GM21529 (cell line): Measurements from ENCODE around the gene RAB42.
"Not testable (repeated sequence)": the region's sequence is repeated elsewhere in the genome, so short reads cannot be mapped to it uniquely, and the experiment has no call there.

Experiments used
- ATAC-seq: cut with Tn5 transposase; IDR thresholded peaks from one replicate; pipeline ENCODE4 v1.9.1; 2021; ENCODE audit not compliant: unreplicated experiment

The RAB42 gene

GRCh38 chr1:28591708-28592320 is at the start of gene RAB42:
Gene RAB42, plus strand, starts transcription at chr1:28592265. Its CDS starts 247 bp downstream, at chr1:28592512.
- no peak for ATAC-seq

- ATAC-seq = no peak
Measured at GRCh38 chr1:28545246-28545628, 46.8 kb upstream of the RAB42 start.

DNA sequence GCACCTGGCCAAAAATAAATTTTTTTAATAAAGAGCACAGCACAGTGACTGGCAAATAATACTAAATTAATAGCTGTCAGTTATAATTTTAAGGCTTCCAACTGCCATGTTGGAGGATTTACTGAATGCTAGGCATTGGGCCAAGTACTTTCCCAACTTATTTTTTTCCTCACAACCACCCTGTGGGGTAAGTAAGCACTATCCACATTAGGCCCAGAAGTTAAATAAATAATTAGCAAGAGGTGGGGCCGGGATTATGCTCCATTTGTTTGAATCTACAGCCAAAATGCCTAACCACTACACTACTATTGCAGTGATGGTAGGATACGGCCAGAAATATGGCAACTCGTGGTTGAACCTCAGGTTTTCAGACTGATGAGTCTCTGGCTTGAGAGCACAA is 43.7 kb upstream of the RAB42 start:
- ATAC-seq = no peak

DNA sequence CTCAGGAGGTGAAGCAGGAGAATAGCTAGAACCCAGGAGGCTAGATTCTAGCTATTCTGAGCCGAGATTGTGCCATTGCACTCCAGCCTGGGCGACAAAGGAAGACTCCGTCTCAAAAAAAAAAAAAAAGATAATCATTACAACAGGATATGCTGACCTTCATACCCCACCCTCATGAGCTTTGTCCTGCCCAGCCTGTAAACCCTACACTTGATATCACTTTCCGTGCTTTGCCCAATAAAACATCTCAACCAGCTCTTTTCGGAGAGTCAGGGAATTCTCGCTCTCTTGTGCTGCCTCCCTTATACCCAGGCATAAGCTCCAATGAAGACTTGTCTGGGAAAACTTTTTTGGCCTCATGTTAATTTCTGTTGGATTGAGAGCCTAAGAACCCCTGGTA is 40.7 kb upstream of the RAB42 start:
- no peak for ATAC-seq

DNA sequence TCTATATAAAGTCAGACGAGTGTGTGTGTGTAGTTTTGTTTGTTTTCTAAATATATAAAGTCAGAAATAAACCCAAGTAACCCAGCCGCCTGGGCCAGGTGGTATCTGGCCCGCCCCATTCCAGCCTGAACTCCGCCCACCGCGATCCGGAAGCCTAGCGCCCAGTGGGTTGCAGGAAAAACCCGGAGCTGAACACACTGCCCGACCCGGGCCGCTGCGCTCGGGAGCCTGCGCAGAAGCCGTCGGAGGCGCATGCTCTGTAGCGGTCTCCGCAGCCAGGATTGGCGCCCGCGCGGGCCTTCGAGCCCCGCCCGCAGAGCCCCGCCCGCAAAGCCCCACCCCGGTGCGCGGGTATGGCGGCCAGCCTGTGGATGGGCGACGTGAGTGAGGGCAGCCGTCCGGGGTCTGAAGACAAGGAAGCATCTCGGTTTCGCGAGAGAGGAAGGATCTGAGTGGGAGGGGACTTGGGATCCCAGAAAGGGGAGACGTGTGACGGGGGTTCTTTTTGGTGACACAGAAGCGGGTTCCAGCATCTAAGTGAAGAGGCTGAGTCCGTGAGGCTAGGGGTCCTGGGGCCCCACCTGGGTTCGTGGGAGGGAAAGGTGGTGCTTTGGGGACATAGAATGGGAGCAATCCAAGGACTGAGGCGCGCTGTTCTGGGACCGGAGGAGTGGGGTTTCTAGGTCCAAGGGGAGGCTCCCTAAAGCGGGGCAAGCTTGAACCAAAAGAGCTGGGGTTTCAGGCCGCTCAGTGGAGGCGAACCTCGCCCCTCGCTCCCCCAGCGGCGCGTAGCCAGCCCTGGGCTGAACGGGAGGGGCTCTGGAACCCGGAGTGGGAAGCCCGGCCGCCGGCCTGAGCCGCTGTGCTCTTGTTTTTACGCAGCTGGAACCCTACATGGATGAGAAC is 39.1 kb upstream of the RAB42 start, which contains the start of gene TRNAU1AP:
TSS of gene TRNAU1AP (plus strand) at position 328 of the 906 bp plus-strand sequence. CDS start at position 354, 26 bp downstream.
- ATAC-seq = peak; percentile 78

- ATAC-seq = no peak
Measured at GRCh38 chr1:28560886-28561285, 31.2 kb upstream of the RAB42 start.

DNA sequence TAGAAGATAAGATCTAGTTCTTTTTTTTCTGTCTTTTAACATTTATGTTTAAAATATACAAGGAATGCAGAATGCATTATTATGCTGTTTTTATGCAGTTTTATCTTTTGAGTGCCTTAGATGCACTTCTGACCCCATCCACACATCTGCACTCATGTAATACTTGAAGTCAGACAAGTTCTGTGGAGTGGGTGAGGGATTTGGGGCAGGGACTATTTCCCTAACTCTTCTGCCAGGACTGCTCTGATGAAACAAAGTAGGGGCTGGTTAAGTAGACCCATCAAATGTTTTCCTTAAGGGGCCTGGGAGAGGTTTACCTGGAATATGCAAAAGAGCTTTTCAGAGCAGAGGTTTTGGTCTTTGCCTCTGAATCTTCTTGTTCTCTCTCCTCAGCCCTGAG is 27.8 kb upstream of the RAB42 start:
- ATAC-seq = no peak

DNA sequence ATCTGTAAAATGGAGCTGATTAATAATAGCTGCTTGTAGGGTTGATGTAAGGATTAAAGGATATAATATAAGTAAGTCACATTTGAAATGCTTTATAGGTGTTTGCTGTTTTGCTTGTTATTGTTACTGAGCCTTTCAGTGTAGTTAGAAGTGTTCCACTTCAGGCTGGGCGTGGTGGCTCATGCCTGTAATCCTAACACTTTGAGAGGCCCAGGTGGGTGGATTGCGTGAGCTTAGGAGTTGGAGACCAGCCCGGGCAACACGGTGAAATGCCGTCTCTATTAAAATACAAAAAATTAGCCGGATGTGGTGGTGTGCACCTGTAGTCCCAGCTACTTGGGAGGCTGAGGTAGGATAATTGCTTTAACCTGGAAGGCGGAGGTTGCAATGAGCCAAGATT is 27.0 kb upstream of the RAB42 start:
- no peak for ATAC-seq

DNA sequence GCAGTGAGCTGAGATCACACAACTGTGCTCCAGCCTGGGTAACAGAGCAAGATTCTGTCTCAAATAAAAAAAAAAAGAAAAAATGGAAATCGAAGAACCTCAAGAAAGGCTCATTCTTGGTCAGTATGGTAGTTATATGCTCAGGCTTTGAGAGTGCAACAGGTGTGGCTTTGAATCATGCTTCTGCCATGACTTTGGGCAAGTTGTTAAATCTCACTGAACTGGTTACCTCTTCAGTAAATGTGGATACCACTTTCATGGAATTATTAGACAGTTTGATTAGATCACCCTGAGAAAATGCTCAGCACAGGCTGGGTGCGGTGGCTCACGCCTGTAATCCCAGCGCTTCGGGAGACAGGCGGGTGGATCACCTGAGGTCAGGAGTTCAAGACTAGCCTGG is 26.3 kb upstream of the RAB42 start:
- no peak for ATAC-seq

- no peak for ATAC-seq
Measured at GRCh38 chr1:28566931-28567330, 25.1 kb upstream of the RAB42 start.

GRCh38 chr1:28571911-28572310 is 20.2 kb upstream of the RAB42 start:
- no peak for ATAC-seq

- not testable (repeated sequence) for ATAC-seq
Measured at GRCh38 chr1:28572891-28573290, 19.2 kb upstream of the RAB42 start.

- no peak for ATAC-seq
Measured at GRCh38 chr1:28573564-28573963, 18.5 kb upstream of the RAB42 start.

- ATAC-seq = no peak
Measured at GRCh38 chr1:28577052-28577678, 14.9 kb upstream of the RAB42 start.

DNA sequence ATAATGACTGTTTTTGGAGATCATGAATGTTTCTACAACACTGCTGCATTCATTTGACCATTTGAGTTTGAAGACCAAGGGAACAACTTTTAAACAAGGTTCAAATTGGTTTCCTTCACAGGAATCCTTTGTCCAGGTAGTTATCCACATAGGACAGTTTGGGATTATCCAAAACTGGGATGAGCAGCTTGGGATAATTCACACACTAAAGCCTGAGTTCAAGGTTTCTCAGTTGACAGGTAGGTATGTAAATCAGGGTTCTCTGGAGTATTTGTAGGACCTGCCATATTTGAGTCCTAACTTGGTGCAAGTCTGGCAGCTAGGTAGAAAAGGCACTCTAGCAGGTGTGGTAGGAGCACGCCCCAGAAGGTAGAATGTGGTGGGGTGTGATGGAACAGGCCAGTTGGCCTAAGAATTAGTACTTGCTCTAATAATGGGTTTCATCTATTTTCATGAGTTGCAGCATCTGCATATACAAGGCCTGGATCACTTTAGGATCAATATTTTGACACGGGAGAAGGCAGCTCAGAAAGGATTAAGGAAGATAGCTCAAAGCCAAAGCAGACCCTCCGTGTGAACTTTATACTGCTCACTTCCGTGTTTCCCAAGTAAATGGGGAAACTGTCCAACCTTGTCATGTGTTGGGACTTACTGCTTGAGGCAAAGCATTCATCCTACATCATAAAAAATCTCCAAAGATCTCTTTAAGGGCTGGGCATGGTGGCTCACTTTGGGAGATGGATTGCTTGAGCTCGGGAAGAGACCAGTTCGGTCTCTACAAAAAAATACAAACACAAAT is 14.1 kb upstream of the RAB42 start:
- ATAC-seq = no peak

- ATAC-seq = no peak
Measured at GRCh38 chr1:28578696-28579218, 13.3 kb upstream of the RAB42 start.

- no peak for ATAC-seq
Measured at GRCh38 chr1:28579401-28579800, 12.7 kb upstream of the RAB42 start.

DNA sequence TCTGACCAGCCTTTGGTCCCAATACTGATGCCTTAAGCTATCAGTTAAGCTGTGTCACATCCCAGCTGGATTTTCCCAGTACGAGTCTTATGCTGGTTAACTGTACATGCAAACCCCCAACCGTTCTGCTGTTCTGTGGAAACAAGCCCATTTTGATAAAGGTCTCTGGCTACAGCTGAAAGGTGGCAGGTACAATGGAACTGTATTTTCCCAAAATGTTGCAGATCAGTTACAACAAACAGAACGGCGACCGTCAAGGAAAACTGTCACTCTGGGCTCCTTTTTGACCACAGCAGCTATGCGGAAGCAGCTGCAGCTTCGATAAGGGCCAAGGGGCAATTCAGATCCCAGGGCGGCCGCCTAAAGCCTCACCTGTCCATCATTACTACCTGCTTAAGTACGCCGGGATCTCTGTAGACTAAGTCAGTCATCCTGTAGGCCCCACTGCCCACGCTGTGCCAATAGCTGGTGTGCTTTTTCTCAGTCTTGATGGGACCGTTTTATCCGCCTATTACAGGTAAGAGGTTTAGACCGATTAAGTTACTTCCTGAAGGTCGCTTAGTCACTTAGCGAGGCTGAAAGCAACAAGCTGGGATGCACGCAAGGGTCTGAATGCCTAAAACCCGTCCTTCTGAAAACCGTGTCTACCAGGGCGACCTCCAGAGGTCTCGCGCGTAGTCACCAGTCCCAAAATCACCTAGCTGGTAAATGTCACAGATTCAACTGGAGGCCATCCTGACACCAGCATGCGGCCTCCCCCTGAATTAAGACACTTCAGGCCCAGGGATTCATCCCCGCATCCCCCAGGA is 11.1 kb upstream of the RAB42 start:
- ATAC-seq = peak; percentile 25

DNA sequence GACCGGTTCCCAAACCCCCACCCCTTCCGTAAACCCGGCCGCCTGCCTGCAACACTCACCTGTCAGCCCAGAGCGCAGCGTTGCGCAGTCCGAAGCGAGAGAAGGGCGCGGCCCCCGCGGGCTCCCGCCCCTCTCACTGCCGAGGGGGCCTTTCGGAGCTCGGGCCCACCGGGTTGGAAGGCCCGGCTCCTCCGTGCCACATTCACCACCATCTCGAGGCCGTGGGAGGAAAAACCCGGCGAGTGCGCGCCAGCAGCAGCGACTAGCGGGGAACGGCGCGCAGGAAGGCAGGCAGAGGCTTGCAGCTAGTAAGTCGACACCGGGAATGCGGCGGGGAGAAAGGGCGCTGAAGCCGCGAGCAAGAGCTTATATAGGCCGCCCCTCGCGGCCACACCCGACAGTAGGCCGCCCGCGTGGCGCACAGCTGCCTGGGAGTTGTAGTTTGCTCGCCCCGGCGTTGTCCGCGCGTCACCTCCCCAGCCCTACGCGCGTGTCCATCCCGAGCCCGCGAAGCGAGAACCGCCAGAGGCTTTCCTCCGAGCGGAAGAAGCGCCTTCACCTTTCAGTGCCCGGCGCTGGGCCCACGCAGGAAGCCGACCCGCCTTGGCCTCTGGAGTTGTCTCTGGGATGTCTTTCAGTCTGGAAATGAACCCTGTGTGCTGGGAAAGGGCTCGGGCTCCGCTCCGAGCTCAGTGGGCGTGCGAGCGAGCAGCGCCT is 10.4 kb upstream of the RAB42 start:
- ATAC-seq = peak; percentile 84
